ENCODE results near the gene TNFRSF13B.
A peak's percentile ranks its signal among the peaks of the same experiment; 100 is the strongest.
"Not testable (repeated sequence)": the region's sequence is repeated elsewhere in the genome, so short reads cannot be mapped to it uniquely, and the experiment has no call there.

Gene TNFRSF13B

GRCh38 chr17:16971458-16972338, at the start of gene TNFRSF13B:
Gene TNFRSF13B, minus strand, starts transcription at chr17:16972118. Its CDS starts 43 bp downstream, at chr17:16972075.
- no peak for DNase-seq

DNA sequence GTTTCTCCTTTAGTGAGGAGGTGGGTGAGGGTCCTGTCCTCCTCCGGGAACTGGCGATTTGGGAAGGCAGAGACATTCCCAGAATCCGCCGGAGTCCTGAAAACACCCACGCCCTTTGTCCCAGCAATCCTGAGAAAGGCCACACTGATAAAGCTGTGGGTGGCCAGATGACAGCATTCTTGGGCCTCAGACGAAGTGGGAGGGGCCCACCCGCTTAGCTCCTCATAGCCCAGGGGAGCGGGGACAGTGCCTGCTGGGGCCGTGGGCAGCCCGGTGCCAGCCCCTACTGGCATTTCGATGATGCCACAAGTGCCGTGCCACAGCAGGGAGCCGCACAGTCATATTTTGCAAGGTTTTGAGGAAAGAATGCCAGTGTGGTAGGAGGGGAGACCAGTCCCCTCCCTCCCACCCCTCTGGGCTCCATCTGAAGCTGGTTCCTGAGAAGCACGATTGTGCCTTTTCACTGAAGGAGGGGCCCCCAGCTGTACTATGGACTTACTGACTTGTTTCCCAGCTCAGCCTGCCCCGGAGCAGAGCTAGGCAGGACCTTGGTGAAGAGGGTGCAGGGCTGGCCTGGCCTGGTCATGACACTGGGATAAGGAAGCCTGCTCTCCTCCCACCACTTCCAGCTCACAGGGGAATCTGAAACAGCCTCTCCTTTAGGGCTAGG, 49.4 kb upstream of the TNFRSF13B start:
- DNase-seq = no peak

DNA sequence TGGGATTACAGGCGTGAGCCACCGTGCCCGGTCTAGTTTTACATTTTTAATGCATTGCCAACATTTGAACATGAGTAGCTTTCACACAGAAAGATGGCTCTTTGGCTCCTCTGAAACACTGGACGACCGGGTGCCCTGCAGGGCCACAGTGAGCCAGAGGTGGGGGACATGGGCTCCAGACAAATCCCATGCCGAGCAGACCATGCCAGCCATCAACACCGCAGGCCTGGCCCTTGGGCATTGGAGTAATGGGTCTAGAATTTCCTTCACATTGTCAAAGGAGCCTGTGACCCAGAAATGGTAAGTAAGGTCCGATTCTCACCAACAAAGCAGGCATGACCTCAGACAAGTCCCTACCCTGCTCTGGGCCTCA, 48.9 kb upstream of the TNFRSF13B start:
- DNase-seq = no peak

DNA sequence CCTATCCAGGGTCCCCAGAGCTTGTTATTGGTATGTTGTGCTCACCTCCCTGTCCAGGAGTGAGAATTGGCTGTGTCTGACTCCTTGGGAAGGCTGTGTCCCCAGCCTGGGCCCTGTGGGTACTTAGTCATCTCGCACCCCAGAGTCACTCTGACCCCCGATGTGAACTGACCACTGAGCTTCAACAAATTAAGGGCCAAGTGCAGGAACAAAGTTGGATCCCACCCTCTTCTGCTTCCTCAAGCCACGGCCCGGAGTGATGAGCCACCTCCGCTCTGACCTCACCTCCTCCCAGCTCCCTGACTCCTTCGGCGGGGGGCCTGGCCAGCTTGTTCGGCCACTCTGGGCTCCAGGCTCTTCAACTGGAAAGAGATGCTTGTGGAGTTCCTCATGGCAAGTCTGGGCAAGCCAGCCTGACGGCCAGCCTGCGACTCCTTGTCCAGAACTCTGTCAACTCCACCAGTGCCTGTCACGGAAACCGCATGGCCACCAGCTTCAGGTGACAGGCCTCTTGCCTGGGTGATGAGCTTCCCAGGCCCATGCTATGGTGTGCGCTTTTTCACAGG, 48.1 kb upstream of the TNFRSF13B start:
- no peak for DNase-seq

GRCh38 chr17:17019430-17019762, 47.5 kb upstream of the TNFRSF13B start:
- DNase-seq = no peak

DNA sequence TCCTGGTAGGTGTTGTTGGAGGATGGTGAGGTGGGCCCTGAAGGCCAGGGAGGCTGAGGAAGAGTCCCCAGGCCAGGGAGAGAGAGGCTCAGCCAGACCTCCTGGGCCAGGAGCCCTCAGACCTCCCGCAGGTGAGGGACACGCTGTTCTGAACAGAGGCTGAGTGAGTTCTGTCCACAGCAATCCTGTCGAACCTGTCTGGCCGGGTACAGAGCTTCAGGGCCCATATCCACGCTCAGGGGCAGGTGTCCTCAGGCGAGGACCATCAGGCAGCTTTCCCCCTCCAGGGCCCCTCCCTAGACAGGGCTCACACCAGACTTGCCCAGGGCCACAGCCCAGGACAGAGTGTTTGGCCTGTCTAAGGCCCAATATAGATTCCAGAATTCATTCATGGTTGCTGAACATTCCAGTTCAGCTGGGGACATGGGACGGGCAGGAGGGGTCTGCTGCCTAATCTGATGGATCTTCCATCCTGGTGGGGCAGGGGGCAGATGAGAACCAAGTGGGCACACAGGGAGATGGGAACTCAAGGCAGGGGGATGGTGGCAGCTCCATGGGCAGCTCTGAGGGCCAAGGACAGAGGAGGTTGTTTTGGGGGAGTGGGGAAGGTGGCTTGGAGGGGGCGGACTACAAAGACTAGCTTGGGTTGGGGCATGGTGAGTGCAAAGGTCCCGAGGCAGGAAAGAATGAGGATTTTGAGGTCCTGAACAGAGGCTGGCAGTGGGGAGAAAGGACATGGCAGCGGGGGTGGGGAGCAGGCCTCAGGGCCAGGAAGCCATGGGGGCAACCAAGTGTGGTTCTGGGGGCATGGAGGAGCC, 46.9 kb upstream of the TNFRSF13B start:
- no peak for DNase-seq

GRCh38 chr17:17018021-17018441, 46.1 kb upstream of the TNFRSF13B start:
- no peak for DNase-seq

- no peak for DNase-seq
These were observed 45.6 kb upstream of the TNFRSF13B start for GRCh38 chr17:17017343-17018014.

GRCh38 chr17:17016199-17017197, 44.6 kb upstream of the TNFRSF13B start:
- DNase-seq = peak; percentile 75

DNA sequence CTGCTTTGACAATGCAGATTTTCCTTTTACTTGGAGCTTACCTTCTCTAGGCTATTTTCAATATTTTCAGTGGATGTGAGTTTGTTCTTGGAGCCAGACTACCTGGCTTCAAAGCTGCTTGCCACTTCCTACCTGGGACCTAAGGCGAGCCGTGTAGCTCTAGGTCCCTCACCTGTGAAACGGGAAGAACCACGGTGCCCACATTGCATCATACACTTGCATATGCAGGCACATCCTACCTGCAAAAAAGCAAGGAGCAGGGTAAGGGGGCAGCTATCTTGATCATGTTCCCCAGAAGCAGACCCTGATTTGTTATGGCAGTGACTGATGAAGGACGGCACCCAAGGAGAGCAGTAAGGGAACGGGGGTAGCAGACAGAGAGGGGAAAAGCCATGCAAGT, 43.3 kb upstream of the TNFRSF13B start:
- no peak for DNase-seq

DNA sequence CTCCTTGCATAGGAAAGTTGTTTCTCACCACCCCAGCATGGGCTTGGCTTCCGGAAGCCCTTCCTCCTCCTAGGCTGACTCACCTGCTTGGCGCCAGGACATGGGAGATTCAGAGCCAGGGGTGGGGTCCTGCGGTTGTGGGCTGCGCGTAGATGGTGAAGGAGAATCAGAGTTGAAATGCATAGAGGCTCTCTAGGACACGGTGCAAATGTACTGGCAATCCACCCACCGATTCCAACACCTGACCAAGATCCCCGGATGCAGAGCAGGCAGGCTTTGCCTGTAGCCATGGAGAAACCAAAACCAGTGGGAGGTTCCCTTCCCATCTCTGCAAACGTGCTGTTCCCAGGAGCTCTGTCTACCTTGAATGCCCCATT, 42.8 kb upstream of the TNFRSF13B start:
- not testable (repeated sequence) for DNase-seq

- DNase-seq = not testable (repeated sequence)
These were observed 42.2 kb upstream of the TNFRSF13B start for GRCh38 chr17:17013828-17014747.

- DNase-seq = not testable (repeated sequence)
These were observed 39.4 kb upstream of the TNFRSF13B start for GRCh38 chr17:17011043-17011907.

- DNase-seq = not testable (repeated sequence)
These were observed 38.7 kb upstream of the TNFRSF13B start for GRCh38 chr17:17010545-17011034.

GRCh38 chr17:17009972-17010371, 38.1 kb upstream of the TNFRSF13B start:
- not testable (repeated sequence) for DNase-seq

DNA sequence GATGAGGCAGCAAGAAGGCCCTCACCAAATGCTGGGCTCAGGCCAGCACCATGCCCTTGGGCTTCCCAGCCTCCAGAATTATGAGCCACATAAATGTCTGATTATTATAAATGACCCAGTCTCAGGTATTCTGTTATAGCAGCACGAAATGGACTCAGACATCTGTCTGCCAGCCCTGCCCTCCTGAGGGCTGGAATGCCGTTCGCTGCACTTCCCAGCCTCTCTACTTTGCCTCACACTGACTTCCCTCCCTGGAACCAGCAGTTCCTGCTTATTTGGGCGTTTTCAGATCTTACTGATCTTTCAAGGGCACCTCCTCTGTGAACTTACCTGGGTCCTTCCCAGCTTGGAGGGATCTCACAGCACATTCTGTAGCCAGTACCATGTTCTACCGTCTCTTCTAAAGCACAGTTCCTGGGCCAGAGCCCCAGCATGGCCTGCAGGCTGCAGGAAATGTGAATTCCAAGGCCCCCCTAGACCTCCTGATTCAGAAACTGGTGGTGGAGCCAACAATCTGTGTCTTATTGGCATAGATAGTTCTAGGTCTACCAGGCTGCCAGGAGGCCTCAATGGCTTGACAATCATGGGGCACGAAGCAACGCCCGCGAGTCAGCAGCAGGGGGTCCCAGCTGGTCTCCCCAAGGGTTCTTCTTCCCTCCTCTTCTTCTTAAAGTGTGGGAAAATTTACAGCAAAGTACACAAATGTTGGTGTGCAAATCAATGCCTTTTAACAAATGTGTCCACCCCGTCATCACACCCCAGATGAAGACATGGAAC, 36.9 kb upstream of the TNFRSF13B start:
- not testable (repeated sequence) for DNase-seq

GRCh38 chr17:17007891-17008290, 36.0 kb upstream of the TNFRSF13B start:
- not testable (repeated sequence) for DNase-seq

Data from hematopoietic multipotent progenitor cell treated with erythropoietin and hydrocortisone succinate and interleukin-3 and kit ligand, for 8 days (in vitro differentiated cells).